ENCODE measurements around the gene GAL3ST3.

Gene GAL3ST3

GRCh38 chr11:66073669-66074068 is 24.7 kb upstream of the GAL3ST3 start:
- Histone ChIP-seq H3K4me2 (ENCODE audit: insufficient read depth, low read length) (no peak overlapping the region), H3K9me3 (ENCODE audit: insufficient read depth, low read length, severe bottlenecking) (no peaks in the 10 kb centered on the region), H3K27ac (ENCODE audit: low read length) (no peak overlapping the region), H3K9ac (ENCODE audit: low read depth, low read length) (no peak overlapping the region), H4K20me1 (ENCODE audit: insufficient read depth, low read length) (0 out of 2 replicates have a peak, but pooled peaks cover 5% of the 10 kb centered on the region), H3K36me3 (ENCODE audit: insufficient read depth, low read length) (peaks cover 23% of the 10 kb centered on the region), H3K79me2 (ENCODE audit: insufficient read depth, low read length) (peaks cover 32% of the 10 kb centered on the region), H3K4me3 (ENCODE audit: low read depth in 1 of 2, low read length in 2 of 2) (no peak overlapping the region), H2AFZ (ENCODE audit: low read depth, low read length) (no peak overlapping the region), H3K4me1 (ENCODE audit: insufficient read depth, low read length) (peaks cover 27% of the 10 kb centered on the region), H3K27me3 (ENCODE audit: insufficient read depth, low read length, poor library complexity) (no peaks in the 10 kb centered on the region)
- ATAC-seq (ENCODE audit: insufficient read depth, low read depth) = no peak
- no peak for DNase-seq
- TF ChIP-seq CTCF (IDR thresholded peaks at IDR 0.05; ENCODE audit: borderline replicate concordance, extremely low read depth, low read length, poor library complexity, severe bottlenecking) (no peak), EZH2 (IDR thresholded peaks at IDR 0.05; ENCODE audit: borderline replicate concordance, low read depth, low read length, severe bottlenecking) (no peak)

GRCh38 chr11:66072518-66072917 is 23.6 kb upstream of the GAL3ST3 start:
- Histone ChIP-seq H3K9me3 (ENCODE audit: insufficient read depth, low read length, severe bottlenecking) (no peaks in the 10 kb centered on the region), H3K4me1 (ENCODE audit: insufficient read depth, low read length) (peaks cover 27% of the 10 kb centered on the region), H3K27me3 (ENCODE audit: insufficient read depth, low read length, poor library complexity) (no peaks in the 10 kb centered on the region), H3K4me2 (ENCODE audit: insufficient read depth, low read length) (peak overlapping the region; percentile 89; the same call in 1 of the 2 replicates), H3K9ac (ENCODE audit: low read depth, low read length) (no peak overlapping the region), H3K36me3 (ENCODE audit: insufficient read depth, low read length) (peaks cover 35% of the 10 kb centered on the region), H3K27ac (ENCODE audit: low read length) (no peak overlapping the region), H3K4me3 (ENCODE audit: low read depth in 1 of 2, low read length in 2 of 2) (no peak overlapping the region), H2AFZ (ENCODE audit: low read depth, low read length) (no peak overlapping the region), H3K79me2 (ENCODE audit: insufficient read depth, low read length) (peaks cover 27% of the 10 kb centered on the region), H4K20me1 (ENCODE audit: insufficient read depth, low read length) (peaks cover 10% of the 10 kb centered on the region; the same call in 1 of the 2 replicates)
- DNase-seq = no peak
- TF ChIP-seq EZH2 (IDR thresholded peaks at IDR 0.05; ENCODE audit: borderline replicate concordance, low read depth, low read length, severe bottlenecking) (no peak), CTCF (IDR thresholded peaks at IDR 0.05; ENCODE audit: borderline replicate concordance, extremely low read depth, low read length, poor library complexity, severe bottlenecking) (no peak)
- ATAC-seq (ENCODE audit: insufficient read depth, low read depth) = no peak

GRCh38 chr11:66072081-66072480 is 23.1 kb upstream of the GAL3ST3 start:
- peaks cover 39% of the 10 kb centered on the region for H3K36me3 ChIP-seq (ENCODE audit: insufficient read depth, low read length)
- H3K9ac ChIP-seq (ENCODE audit: low read depth, low read length) = peak overlapping the region; percentile 84; the same call in 1 of the 2 replicates
- H3K27me3 ChIP-seq (ENCODE audit: insufficient read depth, low read length, poor library complexity) = no peaks in the 10 kb centered on the region
- H4K20me1 ChIP-seq (ENCODE audit: insufficient read depth, low read length) = peaks cover 10% of the 10 kb centered on the region; the same call in 1 of the 2 replicates
- H3K27ac ChIP-seq (ENCODE audit: low read length) = no peak overlapping the region
- ATAC-seq (ENCODE audit: insufficient read depth, low read depth) = no peak
- peaks cover 27% of the 10 kb centered on the region for H3K79me2 ChIP-seq (ENCODE audit: insufficient read depth, low read length)
- H3K4me3 ChIP-seq (ENCODE audit: low read depth in 1 of 2, low read length in 2 of 2) = no peak overlapping the region; a peak in 1 of 4 replicates
- H3K9me3 ChIP-seq (ENCODE audit: insufficient read depth, low read length, severe bottlenecking) = no peaks in the 10 kb centered on the region
- peak overlapping the region; percentile 89 for H3K4me2 ChIP-seq (ENCODE audit: insufficient read depth, low read length)
- no peak overlapping the region for H2AFZ ChIP-seq (ENCODE audit: low read depth, low read length)
- H3K4me1 ChIP-seq (ENCODE audit: insufficient read depth, low read length) = peaks cover 27% of the 10 kb centered on the region
- no peak for DNase-seq
- no peak for TF ChIP-seq EZH2 (IDR thresholded peaks at IDR 0.05; ENCODE audit: borderline replicate concordance, low read depth, low read length, severe bottlenecking)
- no peak for TF ChIP-seq CTCF (IDR thresholded peaks at IDR 0.05; ENCODE audit: borderline replicate concordance, extremely low read depth, low read length, poor library complexity, severe bottlenecking)

All from DND-41 (cell line).